IPS-18a (cell line): ENCODE data around the gene CLDN15.
A peak's percentile ranks its signal among the peaks of the same experiment; 100 is the strongest.
"Not testable (repeated sequence)": the region's sequence is repeated elsewhere in the genome, so short reads cannot be mapped to it uniquely, and the experiment has no call there.

Experiments
- H3K27ac ChIP-seq: one replicate; pipeline ENCODE4 v1.5.1; 2013; ENCODE audit warnings: low read length
- H3K27me3 ChIP-seq: one replicate; pipeline ENCODE4 v1.6.1; 2013; ENCODE audit warnings: mild to moderate bottlenecking, low read length; ENCODE audit not compliant: control insufficient read depth, insufficient read depth
- H3K36me3 ChIP-seq: one replicate; pipeline ENCODE4 v1.6.1; 2013; ENCODE audit warnings: low read depth, low read length; ENCODE audit not compliant: control insufficient read depth
- H3K4me1 ChIP-seq: one replicate; pipeline ENCODE4 v1.6.1; 2013; ENCODE audit warnings: low read depth, low read length; ENCODE audit not compliant: control insufficient read depth
- H3K4me3 ChIP-seq: one replicate; pipeline ENCODE4 v1.5.1; 2013; ENCODE audit warnings: low read length
- H3K9ac ChIP-seq: one replicate; pipeline ENCODE4 v1.6.1; 2013; ENCODE audit warnings: mild to moderate bottlenecking, low read length, moderate library complexity
- H3K9me3 ChIP-seq: one replicate; pipeline ENCODE4 v1.6.1; 2013; ENCODE audit warnings: low read depth, low read length; ENCODE audit not compliant: control insufficient read depth

The CLDN15 gene, protein sequence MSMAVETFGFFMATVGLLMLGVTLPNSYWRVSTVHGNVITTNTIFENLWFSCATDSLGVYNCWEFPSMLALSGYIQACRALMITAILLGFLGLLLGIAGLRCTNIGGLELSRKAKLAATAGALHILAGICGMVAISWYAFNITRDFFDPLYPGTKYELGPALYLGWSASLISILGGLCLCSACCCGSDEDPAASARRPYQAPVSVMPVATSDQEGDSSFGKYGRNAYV

DNA sequence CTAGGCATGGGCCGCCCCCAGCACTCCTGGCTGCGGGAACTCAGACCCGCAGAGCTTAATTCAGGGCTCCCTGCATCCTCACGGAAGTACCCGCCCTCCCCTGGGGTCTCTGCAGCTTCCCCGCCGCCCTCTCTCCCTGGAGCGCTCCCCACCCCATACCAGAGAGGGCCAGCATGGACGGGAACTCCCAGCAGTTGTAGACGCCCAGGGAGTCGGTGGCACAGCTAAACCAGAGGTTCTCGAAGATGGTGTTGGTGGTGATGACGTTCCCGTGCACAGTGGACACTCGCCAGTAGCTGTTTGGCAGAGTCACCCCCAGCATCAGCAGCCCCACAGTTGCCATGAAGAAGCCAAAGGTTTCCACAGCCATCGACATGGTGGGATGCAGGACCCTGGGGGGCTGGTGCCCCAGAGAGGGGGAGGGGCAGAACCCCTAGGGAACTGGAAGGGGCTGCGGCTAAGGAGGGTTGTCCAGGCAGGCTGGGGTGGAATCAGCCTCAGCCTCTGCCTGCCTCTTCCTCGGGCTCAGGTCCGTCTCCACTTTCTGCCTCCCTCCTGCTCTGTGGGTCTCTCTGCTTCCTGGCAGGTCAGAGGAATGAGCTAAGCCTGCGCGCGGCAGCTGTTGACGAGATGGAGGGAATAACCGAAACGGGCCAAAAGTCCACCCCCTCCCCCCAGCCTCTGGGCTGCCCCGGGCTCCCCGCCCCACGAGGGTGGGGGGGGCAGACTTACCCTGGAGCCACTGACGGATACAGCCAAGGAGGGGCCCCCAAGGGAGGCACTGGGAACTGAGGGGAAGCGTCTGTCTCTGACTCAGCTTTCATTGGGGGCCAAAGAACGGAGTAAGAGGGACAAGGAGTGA lies at the start of gene CLDN15:
CLDN15 (minus strand) TSS at position 597 of the 862 bp plus-strand sequence; CDS start at position 376, 221 bp downstream.
- H3K9me3 ChIP-seq = no peaks in the 10 kb centered on the region
- H3K27me3 ChIP-seq = no peaks in the 10 kb centered on the region
- H3K4me3 ChIP-seq = no peak within 1 kb of the TSS
- peaks cover 4% of the 10 kb centered on the region for H3K36me3 ChIP-seq
- H3K4me1 ChIP-seq = peaks cover 4% of the 10 kb centered on the region
- H3K9ac ChIP-seq = no peak within 1 kb of the TSS
- no peak within 1 kb of the TSS for H3K27ac ChIP-seq

DNA sequence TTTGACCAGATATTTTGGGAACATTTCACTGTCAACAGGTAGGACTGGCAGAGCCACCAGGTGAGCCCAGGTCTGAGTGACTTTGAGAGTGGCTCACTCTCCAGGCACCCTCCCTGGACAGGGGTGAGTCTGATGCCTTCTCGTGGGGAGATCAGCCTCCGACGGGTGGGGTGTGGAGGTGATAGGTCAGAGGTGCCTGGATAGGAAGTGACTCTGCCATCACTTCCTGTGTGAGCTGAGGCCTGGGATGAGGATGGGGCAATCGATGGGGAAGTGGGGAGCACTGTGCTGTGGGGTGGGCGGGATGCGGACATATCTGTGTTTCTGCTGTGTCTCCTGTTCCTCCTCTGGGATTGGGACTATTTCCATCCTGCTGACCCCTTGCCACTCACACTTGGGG lies 49.4 kb upstream of the CLDN15 start:
- no peaks in the 10 kb centered on the region for H3K27me3 ChIP-seq
- no peak overlapping the region for H3K27ac ChIP-seq

DNA sequence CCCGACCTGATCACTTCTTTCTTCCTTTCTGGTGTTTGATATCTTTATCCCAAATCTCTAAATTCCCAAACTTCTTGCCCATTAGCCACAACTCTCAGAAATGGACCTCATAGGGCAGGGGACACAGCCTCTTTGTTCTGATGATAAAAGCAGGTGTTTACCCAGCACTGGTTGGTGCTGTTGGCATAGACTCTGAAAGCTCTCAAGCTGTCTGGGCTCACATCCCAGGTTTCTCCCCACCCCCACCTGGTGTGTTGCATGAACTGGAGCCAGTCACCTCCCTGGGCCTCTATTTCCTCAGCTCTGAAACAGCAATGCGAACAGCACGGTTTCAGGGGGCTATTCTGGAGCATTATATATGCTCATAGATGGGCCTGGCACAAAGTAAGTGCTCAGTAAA lies 48.3 kb upstream of the CLDN15 start:
- peaks cover 13% of the 10 kb centered on the region for H3K4me1 ChIP-seq
- not testable (repeated sequence) for H3K4me3 ChIP-seq, H3K27ac ChIP-seq, H3K9ac ChIP-seq, H3K9me3 ChIP-seq, H3K27me3 ChIP-seq, H3K36me3 ChIP-seq

More for the DNA sequence above, 49.4 kb upstream of the CLDN15 start:
- no peaks in the 10 kb centered on the region for H3K9me3 ChIP-seq
- peaks cover 16% of the 10 kb centered on the region for H3K4me1 ChIP-seq
- H3K9ac ChIP-seq = no peak overlapping the region
- H3K4me3 ChIP-seq = no peak overlapping the region
- H3K36me3 ChIP-seq = no peaks in the 10 kb centered on the region

DNA sequence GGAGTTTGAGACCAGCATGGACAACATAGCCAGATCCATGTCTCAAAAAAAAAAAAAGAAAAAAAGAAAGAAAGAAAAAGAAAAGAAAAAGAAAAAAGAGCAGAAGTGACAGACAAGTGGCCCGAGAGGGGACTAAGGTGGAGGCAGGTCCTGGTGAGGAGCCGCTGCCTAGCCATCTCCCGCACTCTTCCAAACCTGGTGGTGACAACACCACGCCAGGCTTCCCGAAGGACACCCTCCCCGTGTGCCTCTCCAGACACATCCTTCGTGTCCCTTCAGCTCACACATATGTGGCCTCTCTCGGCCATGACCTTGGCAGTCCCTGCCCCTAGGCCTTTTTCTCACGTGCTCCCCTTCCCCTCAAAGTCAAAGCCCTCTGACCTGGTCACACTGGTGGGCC lies 47.6 kb upstream of the CLDN15 start:
- Histone ChIP-seq H3K27ac (no peak overlapping the region), H3K36me3 (no peaks in the 10 kb centered on the region), H3K9me3 (no peaks in the 10 kb centered on the region), H3K9ac (no peak overlapping the region), H3K4me3 (no peak overlapping the region), H3K4me1 (peaks cover 9% of the 10 kb centered on the region), H3K27me3 (no peaks in the 10 kb centered on the region)

DNA sequence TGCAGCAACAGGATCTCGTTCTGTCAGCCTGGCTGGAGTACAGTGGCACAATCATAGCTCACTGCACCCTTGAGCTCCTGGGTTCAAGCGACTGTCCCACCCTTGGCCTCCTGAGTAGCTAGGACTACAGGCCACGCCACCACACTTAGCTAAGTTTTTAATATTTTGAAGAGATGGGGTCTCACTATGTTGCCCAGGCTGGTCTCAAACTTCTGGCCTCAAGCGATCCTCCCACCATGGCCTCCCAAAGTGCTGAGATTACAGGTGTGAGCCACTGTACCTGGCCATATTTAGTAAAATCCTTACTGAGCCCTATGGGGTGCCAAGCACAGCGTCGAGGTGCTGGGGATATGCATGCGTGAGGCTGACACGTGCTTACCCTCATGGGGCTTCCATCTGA lies 43.3 kb upstream of the CLDN15 start:
- not testable (repeated sequence) for H3K9ac ChIP-seq, H3K27me3 ChIP-seq, H3K27ac ChIP-seq, H3K4me1 ChIP-seq, H3K36me3 ChIP-seq, H3K9me3 ChIP-seq, H3K4me3 ChIP-seq

DNA sequence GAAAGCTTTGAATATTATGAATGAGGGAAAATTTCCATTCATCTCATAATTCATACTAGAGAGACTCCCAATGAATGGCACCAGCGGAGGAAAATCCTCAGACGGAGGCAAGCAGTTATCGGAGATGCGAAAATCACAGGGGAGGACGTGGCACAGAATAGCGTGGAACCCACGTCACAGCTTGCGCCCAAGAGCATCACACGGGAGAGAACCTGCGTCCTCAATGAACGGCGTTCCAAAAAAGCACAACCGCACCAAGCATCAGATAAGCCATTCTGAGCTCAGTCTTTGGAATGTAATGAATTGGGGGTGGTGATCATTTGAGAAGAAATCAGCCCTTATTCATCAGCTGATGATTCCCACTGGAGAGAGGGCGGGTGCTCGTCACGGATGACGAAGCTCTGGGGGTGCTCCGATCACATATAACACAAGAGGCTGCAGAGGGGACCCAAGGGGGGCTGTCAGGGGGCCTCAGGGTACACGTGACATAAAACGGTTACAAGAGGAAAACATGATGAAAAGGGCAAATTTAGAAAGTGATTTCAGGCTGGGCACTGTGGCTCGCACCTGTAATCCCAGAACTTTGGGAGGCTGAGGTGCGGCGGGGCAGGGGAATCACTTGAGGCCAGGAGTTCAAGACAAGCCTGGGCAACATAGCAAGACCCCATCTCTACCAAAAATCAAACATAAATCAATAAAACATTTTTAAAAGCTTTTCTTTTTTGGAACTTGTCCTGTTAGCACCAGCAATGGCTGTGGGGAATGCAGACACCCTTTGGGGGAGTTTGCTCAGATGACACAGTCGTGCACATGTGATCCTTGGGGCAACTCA lies 41.1 kb upstream of the CLDN15 start:
- H3K9me3 ChIP-seq = no peaks in the 10 kb centered on the region
- no peaks in the 10 kb centered on the region for H3K27me3 ChIP-seq
- no peak overlapping the region for H3K9ac ChIP-seq
- no peak overlapping the region for H3K4me3 ChIP-seq
- H3K4me1 ChIP-seq = peaks cover 1% of the 10 kb centered on the region
- H3K36me3 ChIP-seq = no peaks in the 10 kb centered on the region
- H3K27ac ChIP-seq = no peak overlapping the region

DNA sequence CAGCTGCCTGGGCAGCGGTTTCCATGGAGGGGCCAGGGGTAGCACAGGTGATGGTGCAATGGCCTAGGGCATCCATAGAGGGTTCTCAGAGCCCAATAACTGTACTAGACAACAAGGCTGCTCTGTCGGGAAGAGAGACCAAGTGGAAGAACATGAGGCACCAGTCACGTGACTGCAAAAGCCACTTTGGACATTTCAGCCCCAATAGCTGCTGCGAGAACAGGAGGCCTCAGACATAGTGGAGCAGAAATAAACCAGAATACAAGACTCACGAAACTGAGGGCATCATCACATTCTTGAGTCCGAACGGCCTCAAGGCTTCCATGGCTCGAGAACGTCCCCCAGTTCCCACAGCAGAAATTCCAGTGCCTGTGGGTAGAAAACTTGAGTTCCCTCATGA lies 39.6 kb upstream of the CLDN15 start:
- H3K36me3 ChIP-seq = no peaks in the 10 kb centered on the region

DNA sequence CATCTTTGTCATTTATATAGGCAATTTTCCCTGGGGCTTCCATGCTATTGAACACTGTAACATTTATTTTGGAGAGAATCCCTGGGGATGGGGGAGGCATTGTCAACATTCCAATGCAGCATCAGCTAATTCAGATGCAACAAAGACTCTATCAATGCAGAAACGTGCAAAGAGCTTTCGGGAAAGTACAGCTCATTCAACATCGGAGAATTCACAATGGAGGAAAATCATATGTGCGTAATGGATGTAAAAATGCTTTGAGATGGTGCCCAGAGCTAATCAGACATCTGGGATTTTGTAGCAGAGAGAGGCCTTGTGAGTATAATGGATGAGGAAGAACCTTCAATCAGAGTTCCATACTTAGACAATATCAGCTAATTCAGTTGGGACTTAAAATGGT lies 35.6 kb upstream of the CLDN15 start:
- Histone ChIP-seq H3K4me1 (peaks cover 14% of the 10 kb centered on the region), H3K27ac (no peak overlapping the region), H3K9me3 (no peaks in the 10 kb centered on the region), H3K27me3 (no peaks in the 10 kb centered on the region), H3K36me3 (no peaks in the 10 kb centered on the region), H3K4me3 (peak overlapping the region; percentile 3), H3K9ac (no peak overlapping the region)

More for the DNA sequence above, 39.6 kb upstream of the CLDN15 start:
- Histone ChIP-seq H3K4me1 (peaks cover 14% of the 10 kb centered on the region), H3K27ac (no peak overlapping the region), H3K4me3 (no peak overlapping the region), H3K9ac (no peak overlapping the region), H3K27me3 (no peaks in the 10 kb centered on the region), H3K9me3 (no peaks in the 10 kb centered on the region)

DNA sequence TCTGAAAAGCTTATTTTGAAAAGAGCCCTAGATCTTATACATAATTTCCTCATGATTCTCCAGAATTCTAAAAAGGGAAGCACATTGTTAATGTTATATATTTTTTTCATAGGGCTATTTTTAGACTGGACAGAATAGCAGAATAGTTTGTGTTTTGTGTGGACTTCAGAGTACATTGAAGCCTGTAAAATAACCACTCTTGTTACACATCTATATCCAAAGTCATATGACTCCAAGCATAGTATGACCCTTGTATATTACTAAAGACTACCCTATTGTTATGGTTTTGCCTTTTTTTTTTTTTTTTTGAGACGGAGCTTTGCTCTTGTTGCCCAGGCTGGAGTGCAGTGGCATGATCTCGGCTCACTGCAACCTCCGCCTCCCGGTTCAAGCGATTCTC lies 33.4 kb upstream of the CLDN15 start:
- Histone ChIP-seq H3K36me3 (no peaks in the 10 kb centered on the region), H3K4me3 (no peak overlapping the region), H3K9ac (no peak overlapping the region), H3K9me3 (no peaks in the 10 kb centered on the region), H3K27ac (no peak overlapping the region), H3K4me1 (peaks cover 14% of the 10 kb centered on the region), H3K27me3 (no peaks in the 10 kb centered on the region)

DNA sequence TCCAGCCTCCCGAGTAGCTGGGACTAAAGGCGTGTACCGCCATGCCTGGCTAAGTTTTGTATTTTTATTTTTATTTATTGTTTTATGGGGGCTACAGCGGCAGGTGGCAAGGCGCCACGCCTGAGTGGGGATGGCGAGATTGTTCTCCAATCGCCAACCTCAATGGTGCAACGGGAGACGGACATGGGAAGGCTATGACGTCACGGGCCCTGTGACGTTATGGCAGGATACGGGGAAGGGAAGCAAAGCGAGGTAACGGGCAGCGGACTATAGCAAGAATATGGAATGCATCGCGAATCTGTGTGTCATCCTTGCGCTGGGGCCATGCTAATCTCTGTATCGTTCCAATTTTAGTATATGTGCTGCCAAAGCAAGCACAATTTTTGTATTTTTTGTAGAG lies 32.1 kb upstream of the CLDN15 start:
- Histone ChIP-seq H3K27ac (no peak overlapping the region), H3K27me3 (no peaks in the 10 kb centered on the region), H3K36me3 (no peaks in the 10 kb centered on the region), H3K4me1 (peaks cover 14% of the 10 kb centered on the region), H3K4me3 (no peak overlapping the region), H3K9ac (no peak overlapping the region), H3K9me3 (no peaks in the 10 kb centered on the region)

DNA sequence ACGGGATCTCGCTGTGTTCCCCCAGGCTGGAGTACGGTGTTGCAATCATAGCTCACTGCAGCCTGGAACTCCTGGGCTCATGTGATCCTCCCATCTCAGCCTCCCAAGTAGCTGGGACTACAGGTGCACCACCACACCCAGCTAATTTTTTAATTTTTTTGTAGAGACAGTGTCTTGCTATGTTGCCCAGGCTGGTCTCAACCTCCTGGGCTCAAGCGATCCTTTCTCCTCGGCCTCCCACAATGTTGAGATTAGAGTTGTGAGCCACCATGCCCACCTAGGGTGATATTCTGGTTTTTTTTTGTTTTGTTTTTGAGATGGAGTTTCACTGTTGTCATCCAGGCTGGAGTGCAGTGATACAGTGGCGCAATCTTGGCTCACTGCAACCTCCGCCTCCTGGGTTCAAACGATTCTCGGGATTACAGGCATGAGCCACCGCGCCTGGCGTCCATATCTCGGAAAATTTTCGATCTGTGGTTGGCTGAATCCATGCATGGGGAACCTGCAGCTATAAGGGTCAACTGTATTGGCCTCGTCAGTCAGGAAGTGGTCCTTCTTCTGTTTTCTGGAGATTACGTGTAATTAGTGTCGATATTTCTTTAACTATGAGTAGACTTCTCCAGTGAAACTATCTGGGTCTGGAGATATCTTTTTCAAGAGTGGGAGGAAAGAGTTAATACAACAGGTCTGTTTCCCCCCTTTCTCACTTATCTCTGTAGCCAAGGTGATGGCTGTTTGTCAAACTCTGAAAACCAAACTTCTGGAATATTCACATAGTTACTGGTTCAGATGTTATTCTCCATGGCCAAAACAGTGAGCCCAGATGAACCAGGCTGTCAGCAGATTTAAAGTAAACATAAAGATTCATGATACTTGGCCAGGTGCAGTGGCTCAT lies 28.3 kb upstream of the CLDN15 start:
- no peak overlapping the region for H3K27ac ChIP-seq
- H3K4me3 ChIP-seq = no peak overlapping the region
- H3K9ac ChIP-seq = no peak overlapping the region
- no peaks in the 10 kb centered on the region for H3K9me3 ChIP-seq
- H3K4me1 ChIP-seq = no peaks in the 10 kb centered on the region
- no peaks in the 10 kb centered on the region for H3K27me3 ChIP-seq
- H3K36me3 ChIP-seq = no peaks in the 10 kb centered on the region
